HCT116 (cell line): Measurements from ENCODE around the gene SCAMP1. TPM values are rescaled to one million over a fixed set of nuclear protein-coding genes. Genes with fewer than 3 reads are reported as not detected.

Experiments used
- ATAC-seq: fragments of 200-7000 bp; cut with Tn5 transposase; 2 replicates; pipeline ENCODE4 v1.9.1; 2020; ENCODE audit warnings: mild to moderate bottlenecking, moderate library complexity
- BruUV-seq: library from RNA; stranded (reverse); fragments of 400-500 nt; replicated peaks from 2 replicates; lab custom pipeline; 2021; lab: Mats Ljungman, UMichigan
- CTCF ChIA-PET: fragments of 300-600 bp; sonication (Branson Sonifier 250); formaldehyde crosslinking; loops from one replicate; lab custom pipeline; 2021; ENCODE audit warnings: antibody characterized with exemption; lab: Charles Lee
- POLR2A ChIA-PET: fragments of 300-600, 350-600 bp; sonication (Branson Sonifier 250); formaldehyde crosslinking; loops from one replicate; lab custom pipeline; 2021; ENCODE audit warnings: antibody characterized with exemption; lab: Charles Lee
- RAD21 ChIA-PET, 2 experiments: fragments of 300-600 bp; sonication (Branson Sonifier 250); formaldehyde crosslinking; loops; one replicate each; lab custom pipeline; 2023; ENCODE audit warnings: low total read pairs in 2 of 2; ENCODE audit not compliant: uncharacterized antibody in 2 of 2, unreplicated experiment in 2 of 2, low non-redundant PET in 1 of 2; lab: Charles Lee
- DNase-seq: peaks from one replicate; pipeline ENCODE4 v3.0.0-alpha.2; 2010; ENCODE audit warnings: low read depth, low spot score
- H2AFZ ChIP-seq: fragments of 200-600 bp; shearing (Covaris generic), sonication (generic); 2 replicates; pipeline ENCODE4 v1.6.1; 2017; ENCODE audit warnings: low read depth, mixed run types, mixed read lengths, antibody characterized with exemption, low read length; ENCODE audit not compliant: poor library complexity, severe bottlenecking
- H3K27ac ChIP-seq: 2 replicates; pipeline ENCODE4 v1.5.1; 2012; ENCODE audit warnings: low read depth, low read length
- H3K27me3 ChIP-seq: fragments of 200-600 bp; sonication (generic); 2 replicates; pipeline ENCODE4 v1.6.1; 2016; ENCODE audit warnings: mixed run types, low read length, mixed read lengths; ENCODE audit not compliant: insufficient read depth
- H3K36me3 ChIP-seq, 2 experiments: fragments of 200-500 bp in 1 of 2; fragments of 200-600 bp in 1 of 2; sonication (Bioruptor generic) in 1 of 2; sonication (generic) in 1 of 2; 2 replicates each; pipeline versions ENCODE4 v1.5.1 to v1.6.1; 2014 to 2016; ENCODE audit warnings: low read length in 2 of 2, inconsistent platforms in 1 of 2, mixed read lengths in 1 of 2, mixed run types in 1 of 2; ENCODE audit not compliant: insufficient read depth in 2 of 2, control insufficient read depth in 1 of 2
- H3K4me1 ChIP-seq, 2 experiments: fragments of 200-600 bp in 1 of 2; sonication (generic) in 1 of 2; 2 replicates each; pipeline versions ENCODE4 v1.5.1 to v1.6.1; 2012 to 2017; ENCODE audit warnings: low read length in 2 of 2, inconsistent platforms in 1 of 2, mild to moderate bottlenecking in 1 of 2, mixed read lengths in 1 of 2, mixed run types in 1 of 2, moderate library complexity in 1 of 2; ENCODE audit not compliant: insufficient read depth in 2 of 2, control insufficient read depth in 1 of 2
- H3K4me2 ChIP-seq: fragments of 200-600 bp; sonication (generic); 2 replicates; pipeline ENCODE4 v1.6.1; 2017; ENCODE audit warnings: mixed run types, low read length, mixed read lengths
- H3K4me3 ChIP-seq, 2 experiments: fragments of 200-600 bp in 1 of 2; sonication (generic) in 1 of 2; replicated peaks in 1 of 2; 2 replicates each; pipeline ENCODE4 v1.5.1; 2011 to 2016; ENCODE audit warnings: low read length in 2 of 2, control low read depth in 1 of 2, low read depth in 1 of 2, mild to moderate bottlenecking in 1 of 2, mixed read lengths in 1 of 2, mixed run types in 1 of 2
- H3K79me2 ChIP-seq: fragments of 200-600 bp; sonication (generic); 2 replicates; pipeline ENCODE4 v1.6.1; 2017; ENCODE audit warnings: mild to moderate bottlenecking, mixed run types, low read length, moderate library complexity, mixed read lengths; ENCODE audit not compliant: insufficient read depth
- H3K9ac ChIP-seq: fragments of 200-600 bp; sonication (generic); 2 replicates; pipeline ENCODE4 v1.6.1; 2016; ENCODE audit warnings: low read length, mixed read lengths
- H3K9me2 ChIP-seq: fragments of 200-600 bp; sonication (generic), shearing (Covaris generic); 2 replicates; pipeline ENCODE4 v1.6.1; 2017; ENCODE audit warnings: mixed run types, mild to moderate bottlenecking, moderate library complexity; ENCODE audit not compliant: insufficient read depth
- H3K9me3 ChIP-seq, 2 experiments: fragments of 200-500 bp in 1 of 2; fragments of 200-600 bp in 1 of 2; sonication (Bioruptor generic) in 1 of 2; sonication (generic) in 1 of 2; 2 replicates each; pipeline ENCODE4 v1.6.1; 2014 to 2017; ENCODE audit warnings: low read length in 2 of 2, mixed read lengths in 2 of 2, inconsistent platforms in 1 of 2, low read depth in 1 of 2, mild to moderate bottlenecking in 1 of 2, mixed run types in 1 of 2, moderate library complexity in 1 of 2; ENCODE audit not compliant: control insufficient read depth in 1 of 2, insufficient read depth in 1 of 2
- H4K20me1 ChIP-seq: fragments of 200-600 bp; sonication (generic), shearing (Covaris generic); 2 replicates; pipeline ENCODE4 v1.6.1; 2017; ENCODE audit warnings: mixed run types, mild to moderate bottlenecking, moderate library complexity; ENCODE audit not compliant: insufficient read depth
- ATF3 ChIP-seq: IDR thresholded peaks from 2 replicates; pipeline ENCODE4 v1.6.1; 2012
- CBX3 ChIP-seq: IDR thresholded peaks from 2 replicates; pipeline ENCODE4 v1.6.1; 2012; ENCODE audit warnings: low read depth
- CTCF ChIP-seq, 3 experiments: fragments of 200-600 bp in 1 of 3; sonication (generic) in 1 of 3; IDR thresholded peaks in 2 of 3; conservative IDR thresholded peaks in 1 of 3; 2 replicates each; pipeline ENCODE4 v1.5.1; 2012 to 2017; ENCODE audit warnings: low read depth in 2 of 3, low read length in 2 of 3, antibody characterized with exemption in 1 of 3, borderline replicate concordance in 1 of 3, control low read depth in 1 of 3, mild to moderate bottlenecking in 1 of 3, mixed read lengths in 1 of 3, mixed run types in 1 of 3, moderate library complexity in 1 of 3; ENCODE audit not compliant: insufficient read depth in 1 of 3
- ELF1 ChIP-seq: IDR thresholded peaks from 2 replicates; pipeline ENCODE4 v1.6.1; 2012; ENCODE audit warnings: low read depth, borderline replicate concordance
- EZH2 ChIP-seq: fragments of 200-600 bp; sonication (generic); IDR thresholded peaks from 2 replicates; pipeline ENCODE4 v1.6.1; 2017; ENCODE audit warnings: antibody characterized with exemption, mixed run types
- JUND ChIP-seq: IDR thresholded peaks from 2 replicates; pipeline ENCODE4 v1.6.1; 2012
- MAX ChIP-seq: IDR thresholded peaks from 2 replicates; pipeline ENCODE4 v1.6.1; 2012
- POLR2A ChIP-seq: IDR thresholded peaks from 2 replicates; pipeline ENCODE4 v1.7.0; 2011; ENCODE audit warnings: borderline replicate concordance; ENCODE audit not compliant: insufficient read depth, insufficient read length; ENCODE audit errors: extremely low read depth
- RAD21 ChIP-seq: IDR thresholded peaks from 2 replicates; pipeline ENCODE4 v1.6.1; 2012; ENCODE audit warnings: low read depth, mild to moderate bottlenecking
- REST ChIP-seq: IDR thresholded peaks from 2 replicates; pipeline ENCODE4 v1.6.1; 2012; ENCODE audit warnings: low read depth
- SIN3A ChIP-seq: IDR thresholded peaks from 2 replicates; pipeline ENCODE4 v1.6.1; 2012; ENCODE audit warnings: low read depth
- SRF ChIP-seq: IDR thresholded peaks from 2 replicates; pipeline ENCODE4 v1.6.1; 2012; ENCODE audit warnings: low read depth
- TCF7L2 ChIP-seq: IDR thresholded peaks from 2 replicates; pipeline ENCODE4 v1.7.0; 2011; ENCODE audit warnings: borderline replicate concordance, inconsistent platforms; ENCODE audit not compliant: insufficient read depth, insufficient read length; ENCODE audit errors: extremely low read depth
- YY1 ChIP-seq: IDR thresholded peaks from 2 replicates; pipeline ENCODE4 v1.6.1; 2011; ENCODE audit warnings: low read length, low read depth, moderate library complexity, mild to moderate bottlenecking; ENCODE audit not compliant: insufficient replicate concordance; ENCODE audit errors: extremely low read depth
- ZBTB33 ChIP-seq: IDR thresholded peaks from 2 replicates; pipeline ENCODE4 v1.6.1; 2011; ENCODE audit warnings: mild to moderate bottlenecking, low read length, moderate library complexity; ENCODE audit not compliant: insufficient replicate concordance; ENCODE audit errors: extremely low read depth
- ZFX ChIP-seq: fragments of 450-650 bp; IDR thresholded peaks from 2 replicates; pipeline ENCODE4 v1.6.1; 2017
- intact Hi-C: fragments of 100-400 bp; cut with micrococcal nuclease; formaldehyde crosslinking; loops from 2 replicates; pipeline ENCODE4 v1.10.0; 2022
- total RNA-seq: library from RNA; stranded (reverse); gene quantifications from one replicate; pipeline ENCODE4 v1.2.1, GENCODE V29; 2021; ENCODE audit not compliant: unreplicated experiment

Gene SCAMP1
- total RNA-seq, 1 experiment from 2014 or later, result 46.4 TPM

- TF ChIP-seq ZBTB33 (no peak), SRF (no peak), CBX3 (no peak), ELF1 (no peak), RAD21 (no peak)
Measured at GRCh38 chr5:78323241-78323640, 37.2 kb upstream of the SCAMP1 start (continued).

GRCh38 chr5:78326930-78327329 is 33.5 kb upstream of the SCAMP1 start:
- Histone ChIP-seq H3K4me3 (no peak overlapping the region), H3K9ac (no peak overlapping the region), H2AFZ (no peak overlapping the region), H3K36me3 (no peaks in the 10 kb centered on the region), H4K20me1 (no peaks in the 10 kb centered on the region), H3K4me2 (no peak overlapping the region), H3K27me3 (no peaks in the 10 kb centered on the region), H3K9me3 (no peaks in the 10 kb centered on the region), H3K27ac (no peak overlapping the region), H3K4me1 (no peaks in the 10 kb centered on the region), H3K79me2 (no peaks in the 10 kb centered on the region), H3K9me2 (no peaks in the 10 kb centered on the region)
- DNase-seq, result no peak
- POLR2A ChIA-PET, result no interaction called here
- RAD21 ChIA-PET, result no interaction called here
- CTCF ChIA-PET, result no interaction called here
- intact Hi-C loops, result no loop called here
- BruUV-seq, result no TSS peak
- TF ChIP-seq YY1 (no peak), REST (no peak), TCF7L2 (no peak), SRF (no peak), RAD21 (no peak), CTCF (IDR thresholded peaks at IDR 0.05 in 2 of 3, conservative IDR thresholded peaks at IDR 0.05 in 1 of 3; ENCODE audit: borderline replicate concordance in 1 of 3, insufficient read depth in 1 of 3, low read depth in 2 of 3, low read length in 2 of 3) (no peak), JUND (no peak), EZH2 (no peak), ATF3 (no peak), ZFX (no peak), MAX (no peak), SIN3A (no peak), POLR2A (no peak)
- ATAC-seq, result no peak
